H1 (cell line): ENCODE measurements around the gene TRPM1. TPM values are rescaled to one million over a fixed set of nuclear protein-coding genes. Genes with fewer than 3 reads are reported as not detected.

ENCODE experiments used
- CTCF ChIA-PET: fragments of 300-600 bp; sonication (Branson Sonifier 250); formaldehyde crosslinking; loops from one replicate; lab custom pipeline; 2021; ENCODE audit not compliant: partially characterized antibody; lab: Charles Lee
- POLR2A ChIA-PET: fragments of 300-600 bp; sonication (Branson Sonifier 250); formaldehyde crosslinking; loops from one replicate; lab custom pipeline; 2021; ENCODE audit warnings: inconsistent platforms; ENCODE audit not compliant: partially characterized antibody; lab: Charles Lee
- DNase-seq, 2 experiments: peaks; one replicate each; pipeline versions ENCODE4 v3.0.0 to v3.0.0-alpha.2; 2010 to 2022; ENCODE audit warnings: low spot score in 2 of 2, low read depth in 1 of 2, mixed read lengths in 1 of 2
- FAIRE-seq: peaks from 2 replicates; lab custom pipeline; 2011; peaks lifted over from hg19 to GRCh38; lab: Jason Lieb, UNC
- H2AFZ ChIP-seq: 2 replicates; pipeline ENCODE4 v1.8.1; 2012; ENCODE audit warnings: low read length, inconsistent platforms
- H2AK5ac ChIP-seq: 2 replicates; pipeline ENCODE4 v1.6.1; 2013; ENCODE audit warnings: low read depth, low read length
- H2BK120ac ChIP-seq: replicated peaks from 2 replicates; pipeline ENCODE3; 2013; ENCODE audit warnings: low read depth, low read length, inconsistent platforms
- H2BK12ac ChIP-seq: 2 replicates; pipeline ENCODE4 v1.6.1; 2013; ENCODE audit warnings: low read depth, low read length
- H2BK15ac ChIP-seq: 2 replicates; pipeline ENCODE4 v1.6.1; 2013; ENCODE audit warnings: low read length
- H2BK20ac ChIP-seq: 2 replicates; pipeline ENCODE4 v1.6.1; 2013; ENCODE audit warnings: low read length
- H2BK5ac ChIP-seq: 2 replicates; pipeline ENCODE4 v1.6.1; 2013; ENCODE audit warnings: low read depth, low read length
- H3K14ac ChIP-seq: 2 replicates; pipeline ENCODE4 v1.6.1; 2013; ENCODE audit warnings: inconsistent platforms; ENCODE audit not compliant: insufficient read length
- H3K18ac ChIP-seq: 2 replicates; pipeline ENCODE4 v1.6.1; 2013; ENCODE audit warnings: low read length; ENCODE audit errors: extremely low read depth
- H3K23ac ChIP-seq: 2 replicates; pipeline ENCODE4 v1.6.1; 2013; ENCODE audit warnings: inconsistent platforms; ENCODE audit not compliant: insufficient read length
- H3K23me2 ChIP-seq: 2 replicates; pipeline ENCODE4 v1.6.1; 2013; ENCODE audit warnings: low read depth, low read length
- H3K27ac ChIP-seq: 2 replicates; pipeline ENCODE4 v1.6.1; 2011; ENCODE audit warnings: low read depth, low read length, inconsistent platforms
- H3K27me3 ChIP-seq, 4 experiments: replicated peaks in 1 of 4; 1 replicate in 1 of 4; 2 replicates in 3 of 4; pipeline versions ENCODE4 v1.6.1 to v1.8.1; 2011 to 2013; ENCODE audit warnings: low read length in 3 of 4, mild to moderate bottlenecking in 3 of 4, inconsistent platforms in 2 of 4, mixed read lengths in 2 of 4, moderate library complexity in 1 of 4; ENCODE audit not compliant: control insufficient read depth in 3 of 4, insufficient read depth in 3 of 4; ENCODE audit errors: extremely low read depth in 1 of 4
- H3K36me3 ChIP-seq, 4 experiments: 2 replicates each; pipeline versions ENCODE4 v1.6.1 to v1.8.1; 2011 to 2013; ENCODE audit warnings: mild to moderate bottlenecking in 4 of 4, low read length in 3 of 4, moderate library complexity in 2 of 4, control low read depth in 1 of 4, inconsistent platforms in 1 of 4; ENCODE audit not compliant: insufficient read depth in 4 of 4, control insufficient read depth in 2 of 4
- H3K4ac ChIP-seq: replicated peaks from 2 replicates; pipeline ENCODE3; 2013; ENCODE audit warnings: low read length, low read depth, mixed read lengths, inconsistent platforms; ENCODE audit not compliant: insufficient read length
- H3K4me1 ChIP-seq, 4 experiments: replicated peaks in 1 of 4; 1 replicate in 1 of 4; 2 replicates in 3 of 4; pipeline versions ENCODE4 v1.6.1 to v1.8.1; 2011 to 2013; ENCODE audit warnings: low read length in 3 of 4, inconsistent platforms in 2 of 4, mixed read lengths in 1 of 4; ENCODE audit not compliant: insufficient read depth in 4 of 4, control insufficient read depth in 3 of 4
- H3K4me2 ChIP-seq, 2 experiments: 2 replicates each; pipeline versions ENCODE4 v1.6.1 to v1.8.1; 2011 to 2013; ENCODE audit warnings: low read depth in 2 of 2, low read length in 2 of 2, control low read depth in 1 of 2, inconsistent platforms in 1 of 2, mild to moderate bottlenecking in 1 of 2; ENCODE audit not compliant: insufficient read depth in 1 of 2
- H3K4me3 ChIP-seq, 4 experiments: fragments of 200-600, 300-600 bp in 1 of 4; sonication (generic), shearing (Covaris generic), sonication (Bioruptor Twin) in 1 of 4; 2 replicates each; pipeline versions ENCODE4 v1.5.1 to v1.8.1; 2011 to 2016; ENCODE audit warnings: low read length in 4 of 4, low read depth in 3 of 4, control low read depth in 2 of 4, inconsistent platforms in 2 of 4, mild to moderate bottlenecking in 2 of 4, mixed read lengths in 1 of 4, moderate library complexity in 1 of 4; ENCODE audit not compliant: insufficient read depth in 2 of 4; ENCODE audit errors: extremely low read depth in 1 of 4
- H3K56ac ChIP-seq: replicated peaks from 2 replicates; pipeline ENCODE3; 2013; ENCODE audit warnings: low read depth, mild to moderate bottlenecking, mixed read lengths, low read length, inconsistent platforms; ENCODE audit not compliant: insufficient read length
- H3K79me1 ChIP-seq: 2 replicates; pipeline ENCODE4 v1.6.1; 2013; ENCODE audit warnings: low read depth, low read length, control low read depth
- H3K79me2 ChIP-seq, 2 experiments: 2 replicates each; pipeline versions ENCODE4 v1.6.1 to v1.8.1; 2012 to 2013; ENCODE audit warnings: low read length in 2 of 2, mild to moderate bottlenecking in 2 of 2, inconsistent platforms in 1 of 2; ENCODE audit not compliant: insufficient read depth in 2 of 2, control insufficient read depth in 1 of 2
- H3K9ac ChIP-seq, 4 experiments: replicated peaks in 1 of 4; 1 replicate in 1 of 4; 2 replicates in 3 of 4; pipeline versions ENCODE4 v1.6.1 to v1.8.1; 2011 to 2013; ENCODE audit warnings: low read depth in 3 of 4, low read length in 3 of 4, control low read depth in 2 of 4, mild to moderate bottlenecking in 2 of 4, moderate library complexity in 2 of 4, inconsistent platforms in 1 of 4; ENCODE audit errors: extremely low read depth in 1 of 4
- H3K9me3 ChIP-seq, 2 experiments: 2 replicates each; pipeline versions ENCODE4 v1.6.1 to v1.8.1; 2012 to 2013; ENCODE audit warnings: mild to moderate bottlenecking in 2 of 2, moderate library complexity in 2 of 2, control low read depth in 1 of 2, inconsistent platforms in 1 of 2, low read depth in 1 of 2, low read length in 1 of 2, mixed read lengths in 1 of 2; ENCODE audit not compliant: insufficient read depth in 2 of 2
- H4K20me1 ChIP-seq, 2 experiments: replicated peaks in 1 of 2; 2 replicates each; pipeline versions ENCODE3 to v1.8.1; 2011 to 2013; ENCODE audit warnings: inconsistent platforms in 2 of 2, low read length in 2 of 2, mild to moderate bottlenecking in 1 of 2; ENCODE audit not compliant: insufficient read depth in 2 of 2, control insufficient read depth in 1 of 2
- H4K5ac ChIP-seq: 2 replicates; pipeline ENCODE4 v1.6.1; 2013; ENCODE audit warnings: low read length, low read depth, mixed read lengths, inconsistent platforms; ENCODE audit not compliant: insufficient read length
- H4K8ac ChIP-seq: 2 replicates; pipeline ENCODE4 v1.8.0; 2013; ENCODE audit warnings: mild to moderate bottlenecking, moderate library complexity, low read length, inconsistent platforms; ENCODE audit not compliant: insufficient read depth; ENCODE audit errors: extremely low read depth
- H4K91ac ChIP-seq: replicated peaks from 2 replicates; pipeline ENCODE3; 2013; ENCODE audit warnings: low read length, mixed read lengths, inconsistent platforms; ENCODE audit not compliant: insufficient read length
- ATF2 ChIP-seq: IDR thresholded peaks from 2 replicates; pipeline ENCODE4 v1.6.1; 2012; ENCODE audit warnings: low read length, inconsistent platforms
- BRCA1 ChIP-seq: IDR thresholded peaks from 2 replicates; pipeline ENCODE4 v1.6.1; 2012; ENCODE audit warnings: low read depth, low read length, improper control_type of control experiment
- CBX5 ChIP-seq: fragments of 300-800, 300-1000 bp; sonication (generic); IDR thresholded peaks from 2 replicates; pipeline ENCODE4 v1.7.1; 2016; ENCODE audit warnings: antibody characterized with exemption, low read length, low read depth
- CTBP2 ChIP-seq: IDR thresholded peaks from 2 replicates; pipeline ENCODE4 v1.7.0; 2011; ENCODE audit warnings: borderline replicate concordance, mild to moderate bottlenecking, moderate library complexity, mixed read lengths, low read length; ENCODE audit not compliant: insufficient read depth, insufficient read length
- MAX ChIP-seq: IDR thresholded peaks from 2 replicates; pipeline ENCODE4 v1.6.1; 2012; ENCODE audit warnings: inconsistent platforms
- POLR2A ChIP-seq, 2 experiments: IDR thresholded peaks; 1 replicate in 1 of 2; 2 replicates in 1 of 2; pipeline ENCODE4 v1.6.1; 2011; ENCODE audit warnings: low read depth in 2 of 2, low read length in 2 of 2, mild to moderate bottlenecking in 2 of 2; ENCODE audit errors: control extremely low read depth in 1 of 2
- RNF2 ChIP-seq: fragments of 200-900, 300-1000 bp; sonication (generic); IDR thresholded peaks from 2 replicates; pipeline ENCODE4 v1.7.1; 2016; ENCODE audit warnings: borderline replicate concordance, low read depth, mild to moderate bottlenecking, antibody characterized with exemption, low read length; ENCODE audit not compliant: poor library complexity, severe bottlenecking; ENCODE audit errors: missing control alignments
- SIN3A ChIP-seq, 2 experiments: IDR thresholded peaks in 1 of 2; conservative IDR thresholded peaks in 1 of 2; 2 replicates each; pipeline ENCODE4 v1.6.1; 2011 to 2012; ENCODE audit warnings: low read length in 2 of 2, improper control_type of control experiment in 1 of 2, low read depth in 1 of 2, mild to moderate bottlenecking in 1 of 2
- SIX5 ChIP-seq: IDR thresholded peaks from 2 replicates; pipeline ENCODE4 v1.6.1; 2011; ENCODE audit warnings: mild to moderate bottlenecking, low read depth, low read length
- SUZ12 ChIP-seq: fragments of 200-600 bp; sonication (generic); IDR thresholded peaks from 2 replicates; pipeline ENCODE4 v1.6.1; 2012; ENCODE audit warnings: mild to moderate bottlenecking, inconsistent platforms, low read length, moderate library complexity, mixed read lengths
- TAF1 ChIP-seq: IDR thresholded peaks from 2 replicates; pipeline ENCODE4 v1.6.1; 2011; ENCODE audit warnings: mild to moderate bottlenecking, low read depth, low read length
- ZNF274 ChIP-seq: IDR thresholded peaks from 2 replicates; pipeline ENCODE4 v1.7.0; 2012; ENCODE audit warnings: low read length, borderline replicate concordance; ENCODE audit errors: extremely low read depth
- WGBS, 2 experiments: shearing (Covaris generic) in 1 of 2; methylation state at CpG; one replicate each; pipeline versions ENCODE4 v1.1.6 to v1.1.7; 2013 to 2015; ENCODE audit warnings: low lambda C conversion rate in 2 of 2, mixed read lengths in 2 of 2, inconsistent platforms in 1 of 2, low coverage in 1 of 2, missing lambda C conversion rate in 1 of 2; ENCODE audit not compliant: insufficient replicate concordance in 2 of 2, insufficient coverage in 1 of 2, insufficient read length in 1 of 2; ENCODE audit errors: extremely low coverage in 1 of 2, missing lambda C conversion rate in 1 of 2; 5-methylcytosine and 5-hydroxymethylcytosine counted together
- polyA plus RNA-seq, 7 experiments: library from polyadenylated mRNA; depleted of rRNA in 3 of 7; stranded (reverse) in 5 of 7; unstranded in 2 of 7; fragments of >200 nt in 5 of 7; fragments of 200-250 nt in 2 of 7; gene quantifications; 1 replicate in 5 of 7; 2 replicates in 1 of 7; 4 replicates in 1 of 7; pipeline versions ENCODE4 v1.2.1 to v1.2.3, GENCODE V29; 2011 to 2013; ENCODE audit warnings: missing spikeins in 2 of 7, mixed read lengths in 2 of 7
- total RNA-seq: library from RNA; stranded (reverse); fragmentation: NEBNext Ultra II Directional; extraction: Animal tissue kit (Norgen Biotek cat#: 25700); gene quantifications from 2 replicates; pipeline ENCODE4 v1.2.1, GENCODE V29; 2021

TRPM1 gene
- total and polyA plus RNA-seq, 2 of the 8 experiments (the other 6 are each of a cell fraction or from before 2014, with no cell fraction given), result 0.05 TPM; not detected in 1

- ChIA-PET CTCF (interaction anchor here (3.4 kb wide), 1 partner anchor 165 kb away, joined by 14 read pairs; no protein-coding TSS in a partner anchor), POLR2A (interaction anchor here (1.2 kb wide), 1 partner anchor 28 kb away, joined by 4 read pairs; the partner anchor contains the start of gene MTMR10)
- Histone ChIP-seq H2BK5ac (no peak overlapping the region), H4K20me1 (peaks cover 0 to 2% of the 10 kb centered on the region in 2 experiments), H2BK20ac (no peak overlapping the region), H3K18ac (no peak overlapping the region), H4K8ac (no peak overlapping the region), H3K27ac (no peak overlapping the region), H3K56ac (no peak overlapping the region), H3K14ac (no peak overlapping the region), H2BK120ac (no peak overlapping the region), H2BK15ac (no peak overlapping the region), H3K23ac (no peak overlapping the region), H2AFZ (no peak overlapping the region), H3K4ac (no peak overlapping the region), H3K4me3 (no peak overlapping the region), H2BK12ac (no peak overlapping the region), H4K91ac (no peak overlapping the region), H3K27me3 (no peaks in the 10 kb centered on the region), H3K23me2 (no peaks in the 10 kb centered on the region), H3K9ac (no peak overlapping the region), H2AK5ac (no peak overlapping the region), H4K5ac (no peak overlapping the region), H3K79me1 (no peaks in the 10 kb centered on the region), H3K4me2 (no peak overlapping the region), H3K9me3 (no peaks in the 10 kb centered on the region), H3K4me1 (no peaks in the 10 kb centered on the region), H3K36me3 (peaks cover 0 to 6% (median under 1%) of the 10 kb centered on the region in 4 experiments; a peak in 3 of 8 replicates), H3K79me2 (no peaks in the 10 kb centered on the region)
- FAIRE-seq (no peak), DNase-seq (no peak)
- WGBS, 2 experiments, result 84% methylated on average over 3 of the region's 3 CpGs; no CpG with 5 or more reads in 1 of the 2 experiments
- TF ChIP-seq CBX5 (no peak), TAF1 (no peak), SUZ12 (no peak), BRCA1 (no peak), RNF2 (no peak), ZNF274 (no peak), ATF2 (no peak), MAX (no peak), SIX5 (no peak), CTBP2 (no peak), SIN3A (conservative IDR thresholded peaks at IDR 0.05 in 1 of 2, IDR thresholded peaks at IDR 0.05 in 1 of 2; ENCODE audit: low read depth in 1 of 2, low read length in 2 of 2) (no peak), POLR2A (IDR thresholded peaks at IDR 0.05; ENCODE audit: control extremely low read depth in 1 of 2, low read depth in 2 of 2, low read length in 2 of 2) (no peak)
These were observed 137.8 kb downstream of the TRPM1 start for GRCh38 chr15:30963681-30964080.
